Measurements from ENCODE around the gene CUBN. TPM values are rescaled to one million over a fixed set of nuclear protein-coding genes. Genes with fewer than 3 reads are reported as not detected.
A peak's percentile ranks its signal among the peaks of the same experiment; 100 is the strongest.

Gene CUBN
- total RNA-seq, 2 donors from 2014 or later = 2.6 to 3.6 TPM

- H3K9me3 ChIP-seq = no peaks in the 10 kb centered on the region
- peak; percentile 81 for ATAC-seq
- H3K4me3 ChIP-seq = no peak overlapping the region
- 32 to 35% methylated on average over 12 of the region's 12 CpGs for WGBS, 2 donors
- H3K4me1 ChIP-seq = peaks cover 29% of the 10 kb centered on the region
- intact Hi-C loops (cut with DNase I) = no loop called here
- DNase-seq = peak; percentile 33 to 61 (median 42)
- no peaks in the 10 kb centered on the region for H3K27me3 ChIP-seq
- TF ChIP-seq, protein P1, sequence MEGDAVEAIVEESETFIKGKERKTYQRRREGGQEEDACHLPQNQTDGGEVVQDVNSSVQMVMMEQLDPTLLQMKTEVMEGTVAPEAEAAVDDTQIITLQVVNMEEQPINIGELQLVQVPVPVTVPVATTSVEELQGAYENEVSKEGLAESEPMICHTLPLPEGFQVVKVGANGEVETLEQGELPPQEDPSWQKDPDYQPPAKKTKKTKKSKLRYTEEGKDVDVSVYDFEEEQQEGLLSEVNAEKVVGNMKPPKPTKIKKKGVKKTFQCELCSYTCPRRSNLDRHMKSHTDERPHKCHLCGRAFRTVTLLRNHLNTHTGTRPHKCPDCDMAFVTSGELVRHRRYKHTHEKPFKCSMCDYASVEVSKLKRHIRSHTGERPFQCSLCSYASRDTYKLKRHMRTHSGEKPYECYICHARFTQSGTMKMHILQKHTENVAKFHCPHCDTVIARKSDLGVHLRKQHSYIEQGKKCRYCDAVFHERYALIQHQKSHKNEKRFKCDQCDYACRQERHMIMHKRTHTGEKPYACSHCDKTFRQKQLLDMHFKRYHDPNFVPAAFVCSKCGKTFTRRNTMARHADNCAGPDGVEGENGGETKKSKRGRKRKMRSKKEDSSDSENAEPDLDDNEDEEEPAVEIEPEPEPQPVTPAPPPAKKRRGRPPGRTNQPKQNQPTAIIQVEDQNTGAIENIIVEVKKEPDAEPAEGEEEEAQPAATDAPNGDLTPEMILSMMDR (IDR thresholded peaks at IDR 0.05) = peak in 4 of 7 experiments; percentile 26 to 46 (median 36)
- peak; percentile 33 to 93 (median 91) for TF ChIP-seq POLR2A (IDR thresholded peaks at IDR 0.05)
- no peaks in the 10 kb centered on the region for H3K36me3 ChIP-seq (replicated peaks in 1 of 2; ENCODE audit: insufficient read depth in 1 of 2, low read depth in 2 of 2)
- peak overlapping the region in 3 of 4 donors; percentile 21 to 68 (median 25) for H3K27ac ChIP-seq
Measured at GRCh38 chr10:16891375-16892313, 238.0 kb downstream of the CUBN start.

DNA sequence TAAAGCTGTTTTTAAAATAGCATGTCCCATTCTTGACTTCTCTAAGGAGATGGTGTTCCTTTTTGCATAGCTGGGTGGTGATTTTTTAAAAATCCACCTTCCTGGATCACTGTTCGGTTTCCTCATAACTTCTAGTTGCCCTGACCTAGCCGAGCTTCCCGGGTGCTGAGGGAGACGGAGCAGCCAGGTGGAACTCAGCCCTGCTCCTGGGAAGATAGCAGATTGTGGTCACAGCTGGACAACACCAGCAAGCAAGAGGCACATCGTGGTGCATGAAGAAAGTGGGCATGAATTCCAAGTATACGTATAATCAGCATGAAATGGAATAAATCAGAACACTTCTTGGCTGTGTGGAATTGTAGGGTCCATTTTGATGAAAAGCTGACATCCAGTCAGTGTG, 238.9 kb downstream of the CUBN start:
- peak; percentile 21 to 59 (median 30) for DNase-seq
- ATAC-seq = peak; percentile 27
- no peaks in the 10 kb centered on the region for H3K36me3 ChIP-seq (replicated peaks in 1 of 2; ENCODE audit: insufficient read depth in 1 of 2, low read depth in 2 of 2)
- no peaks in the 10 kb centered on the region for H3K27me3 ChIP-seq
- no peak overlapping the region for H3K4me3 ChIP-seq
- no peaks in the 10 kb centered on the region for H3K9me3 ChIP-seq
- WGBS, 2 donors = 42 to 49% methylated on average over 6 of the region's 6 CpGs
- peaks cover 29% of the 10 kb centered on the region for H3K4me1 ChIP-seq
- intact Hi-C loops (cut with DNase I) = no loop called here
- no peak overlapping the region for H3K27ac ChIP-seq
- no peak for TF ChIP-seq POLR2A (IDR thresholded peaks at IDR 0.05)
- TF ChIP-seq, protein P1 (IDR thresholded peaks at IDR 0.05) = no peak

DNA sequence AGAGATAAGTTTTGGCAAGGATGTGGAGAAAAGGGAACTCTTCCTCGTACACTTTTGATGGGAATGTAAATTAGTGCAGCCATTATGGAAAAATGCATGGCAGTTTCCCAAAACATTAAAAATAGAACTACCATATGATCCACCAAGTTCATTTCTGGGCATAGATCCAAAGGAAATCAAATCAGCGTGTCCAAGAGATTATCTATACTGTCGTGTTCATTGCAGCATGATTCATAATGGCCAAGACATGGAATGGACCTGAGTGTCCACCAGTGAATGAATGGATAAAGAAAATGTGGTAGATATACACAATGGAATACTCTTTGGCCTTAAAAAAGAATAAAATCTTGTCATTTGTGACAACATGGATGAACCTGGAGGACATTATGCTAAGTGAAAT, 242.0 kb downstream of the CUBN start:
- H3K27ac ChIP-seq = no peak overlapping the region
- no peak overlapping the region for H3K4me3 ChIP-seq
- no peaks in the 10 kb centered on the region for H3K9me3 ChIP-seq
- H3K4me1 ChIP-seq = peaks cover 14% of the 10 kb centered on the region
- H3K27me3 ChIP-seq = no peaks in the 10 kb centered on the region
- intact Hi-C loops (cut with DNase I) = no loop called here
- ATAC-seq (no peak), DNase-seq (no peak)
- no peaks in the 10 kb centered on the region for H3K36me3 ChIP-seq (replicated peaks in 1 of 2; ENCODE audit: insufficient read depth in 1 of 2, low read depth in 2 of 2)
- TF ChIP-seq, protein P1 (IDR thresholded peaks at IDR 0.05) = no peak
- TF ChIP-seq POLR2A (IDR thresholded peaks at IDR 0.05) = no peak
- WGBS, 2 donors = 29 to 36% methylated on average over 3 of the region's 3 CpGs

- ATAC-seq (no peak), DNase-seq (no peak)
- Histone ChIP-seq H3K9me3 (no peaks in the 10 kb centered on the region), H3K4me3 (no peak overlapping the region), H3K27me3 (no peaks in the 10 kb centered on the region), H3K36me3 (replicated peaks in 1 of 2; ENCODE audit: insufficient read depth in 1 of 2, low read depth in 2 of 2) (no peaks in the 10 kb centered on the region), H3K4me1 (peaks cover 9% of the 10 kb centered on the region), H3K27ac (no peak overlapping the region)
- 65 to 73% methylated on average over 2 of the region's 2 CpGs for WGBS, 2 donors
- TF ChIP-seq POLR2A (IDR thresholded peaks at IDR 0.05) = no peak
- TF ChIP-seq, protein P1 (IDR thresholded peaks at IDR 0.05) = no peak
- intact Hi-C loops (cut with DNase I) = no loop called here
Measured at GRCh38 chr10:16886031-16886430, 243.6 kb downstream of the CUBN start.
